GM21360 (cell line): Measurements from ENCODE around the gene AP1AR.
A peak's percentile ranks its signal among the peaks of the same experiment; 100 is the strongest.

Source experiments
- ATAC-seq: cut with Tn5 transposase; IDR thresholded peaks from one replicate; pipeline ENCODE4 v1.9.1; 2021; ENCODE audit warnings: mild to moderate bottlenecking, moderate library complexity; ENCODE audit not compliant: unreplicated experiment

AP1AR gene

DNA sequence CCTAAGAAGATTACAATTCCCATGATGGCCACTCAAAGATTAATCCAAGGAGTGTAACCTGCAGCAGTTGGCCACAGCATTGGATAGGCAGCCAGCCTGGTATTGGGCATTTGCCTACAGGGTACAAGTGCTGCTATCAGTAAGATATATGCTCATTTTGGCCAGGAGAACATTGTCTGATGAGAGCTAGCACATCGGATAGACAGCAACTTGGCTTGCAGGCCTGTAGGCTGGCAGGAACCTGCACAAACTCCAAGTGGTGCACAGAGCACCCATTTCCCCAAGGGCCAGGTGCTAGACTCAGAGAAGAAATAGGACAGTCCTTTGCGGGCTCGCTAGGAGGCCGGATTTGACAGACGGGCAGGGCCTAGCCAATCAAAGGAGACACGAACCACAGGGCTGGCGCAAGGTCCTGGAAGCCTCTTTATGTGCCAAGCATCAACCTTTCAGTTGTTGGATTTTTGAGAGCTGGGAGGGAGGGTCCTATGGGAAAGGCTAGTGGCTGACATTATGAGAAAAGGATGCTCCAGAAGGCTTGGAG, 11.7 kb upstream of the AP1AR start:
- ATAC-seq, result no peak

- ATAC-seq, result no peak
These were observed 9.2 kb upstream of the AP1AR start for GRCh38 chr4:112222219-112222955.

GRCh38 chr4:112225157-112225556, 6.4 kb upstream of the AP1AR start:
- ATAC-seq, result no peak

- peak; percentile 84 for ATAC-seq
These were observed 458 bp upstream of the AP1AR start for GRCh38 chr4:112230879-112231778.

GRCh38 chr4:112234952-112235609, 3.5 kb downstream of the AP1AR start:
- no peak for ATAC-seq

- ATAC-seq, result no peak
These were observed 4.5 kb downstream of the AP1AR start for GRCh38 chr4:112236040-112236439.

DNA sequence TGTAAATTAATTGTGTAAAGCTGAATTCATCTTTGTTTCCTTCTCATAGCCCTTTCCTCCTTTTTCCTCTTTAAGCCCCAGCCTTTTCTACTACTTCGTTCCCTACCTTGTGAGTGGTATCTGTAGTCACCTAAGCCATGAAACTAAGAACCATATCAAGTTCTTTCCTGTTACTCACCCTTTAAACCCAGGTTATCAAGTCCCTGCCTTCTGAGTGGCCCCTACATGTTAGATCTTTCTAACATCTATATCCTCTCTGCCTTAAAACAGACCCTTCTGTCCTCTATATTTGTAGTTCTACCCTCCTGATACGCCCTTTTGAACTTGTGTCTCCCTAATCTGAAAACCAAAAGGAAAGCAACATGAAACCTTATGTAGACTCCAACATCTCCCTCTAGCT, 7.2 kb downstream of the AP1AR start:
- ATAC-seq, result no peak

DNA sequence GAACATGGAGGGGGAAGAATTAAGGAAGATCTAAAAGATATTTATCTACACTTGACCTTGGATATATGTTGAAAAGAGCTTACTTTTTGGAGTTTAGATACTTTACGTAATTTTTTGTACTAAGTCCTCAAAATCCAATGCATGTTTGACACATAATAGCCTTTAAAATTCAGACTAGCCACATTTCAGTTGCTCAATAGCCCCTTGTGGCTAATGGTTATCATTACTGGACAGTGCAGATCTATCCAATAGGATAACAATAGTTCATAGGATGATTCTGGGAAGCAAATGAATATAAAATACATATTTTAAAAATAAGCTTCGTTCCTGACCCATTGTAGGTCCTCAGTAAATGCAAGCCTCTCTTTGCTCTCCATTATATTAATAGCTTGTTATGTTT, 13.8 kb downstream of the AP1AR start:
- no peak for ATAC-seq

DNA sequence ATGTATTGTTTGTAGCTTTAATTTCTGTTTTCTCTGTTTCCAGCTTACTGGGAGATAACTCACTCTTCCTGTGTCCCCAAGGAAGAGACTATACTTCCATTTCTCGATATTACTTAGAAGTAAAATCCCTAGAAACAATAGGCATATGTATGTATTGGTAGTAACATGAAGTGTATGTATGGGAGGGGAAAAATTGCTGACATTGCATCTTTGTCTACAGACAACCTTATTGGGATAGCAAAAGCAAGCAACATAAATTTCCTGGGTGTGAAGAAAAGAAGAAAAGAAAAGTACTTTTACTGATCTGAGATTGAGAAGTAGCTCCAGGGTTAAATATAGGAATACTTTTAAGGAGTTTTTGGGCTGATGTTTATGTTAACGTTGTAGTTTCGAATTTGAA, 15.4 kb downstream of the AP1AR start:
- no peak for ATAC-seq

DNA sequence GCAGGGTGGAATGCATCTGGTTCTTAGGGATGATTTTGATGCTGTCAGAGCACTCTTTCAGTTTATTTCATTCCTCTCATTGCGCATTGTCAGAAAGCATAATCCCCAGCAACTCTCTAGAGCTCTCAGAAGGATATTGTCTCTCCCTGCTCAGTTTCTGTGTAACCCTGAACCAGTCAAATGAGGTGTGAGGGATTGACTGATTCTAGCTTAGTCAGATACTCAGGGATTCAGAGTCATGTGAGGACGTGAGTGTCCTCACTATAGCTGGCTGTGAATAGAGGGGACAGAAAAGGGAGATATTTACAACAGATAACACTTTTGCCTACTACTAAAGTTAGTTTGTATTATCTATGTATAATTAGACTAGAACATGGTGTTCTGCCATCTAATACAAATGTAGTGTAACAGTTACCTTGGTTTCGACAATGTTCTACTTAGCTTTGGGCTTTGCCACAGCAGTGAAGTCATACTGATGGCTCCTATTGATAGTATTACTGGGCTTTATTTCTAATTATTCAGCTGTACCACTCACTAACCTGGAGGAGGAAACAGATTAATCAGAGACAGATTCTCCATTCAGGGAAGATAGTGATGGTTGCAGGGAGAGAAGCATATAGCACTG, 19.5 kb downstream of the AP1AR start:
- no peak for ATAC-seq

- no peak for ATAC-seq
These were observed 20.6 kb downstream of the AP1AR start for GRCh38 chr4:112252234-112252633.

GRCh38 chr4:112253382-112254000, 21.9 kb downstream of the AP1AR start:
- peak; percentile 88 for ATAC-seq

GRCh38 chr4:112257098-112257497, 25.5 kb downstream of the AP1AR start:
- no peak for ATAC-seq

GRCh38 chr4:112266823-112267222, 35.2 kb downstream of the AP1AR start:
- ATAC-seq, result no peak

GRCh38 chr4:112270051-112270450, 38.5 kb downstream of the AP1AR start:
- ATAC-seq, result no peak

DNA sequence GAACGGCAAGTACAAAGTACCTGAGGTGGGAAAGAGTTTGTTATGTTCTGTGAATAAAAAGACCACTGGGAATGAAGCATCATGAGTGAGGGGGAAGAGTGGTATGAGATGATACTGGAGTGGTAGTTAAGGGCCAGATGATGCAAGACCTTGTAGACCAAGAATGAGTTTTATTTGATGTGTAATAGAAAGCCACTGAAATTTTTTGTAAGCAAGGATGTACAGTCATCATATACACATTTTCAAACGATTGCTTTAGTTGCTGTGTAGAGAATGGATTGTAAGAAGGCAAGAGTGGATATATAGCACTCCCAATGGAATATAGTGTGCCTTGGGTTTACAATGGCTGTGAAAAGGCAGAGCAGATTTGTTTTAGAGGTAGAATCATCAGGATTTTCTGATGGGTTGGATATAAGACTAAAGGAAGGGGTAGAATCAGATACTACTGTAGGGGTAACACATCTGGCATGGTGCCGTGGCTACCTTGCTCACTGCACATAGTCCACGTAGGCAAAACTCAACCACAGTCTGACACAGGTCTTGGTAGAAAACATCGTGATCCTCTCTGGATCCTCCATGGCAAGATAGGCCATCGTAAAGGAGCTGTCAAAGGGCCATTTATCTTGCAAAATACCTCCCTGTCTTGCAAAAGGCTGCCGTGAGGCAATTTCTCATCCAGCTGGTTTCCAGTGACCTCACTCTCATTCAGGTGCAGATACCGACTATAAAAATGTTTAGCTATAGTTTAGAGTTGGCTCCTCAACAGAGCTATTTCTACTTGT, 39.2 kb downstream of the AP1AR start:
- ATAC-seq, result no peak

DNA sequence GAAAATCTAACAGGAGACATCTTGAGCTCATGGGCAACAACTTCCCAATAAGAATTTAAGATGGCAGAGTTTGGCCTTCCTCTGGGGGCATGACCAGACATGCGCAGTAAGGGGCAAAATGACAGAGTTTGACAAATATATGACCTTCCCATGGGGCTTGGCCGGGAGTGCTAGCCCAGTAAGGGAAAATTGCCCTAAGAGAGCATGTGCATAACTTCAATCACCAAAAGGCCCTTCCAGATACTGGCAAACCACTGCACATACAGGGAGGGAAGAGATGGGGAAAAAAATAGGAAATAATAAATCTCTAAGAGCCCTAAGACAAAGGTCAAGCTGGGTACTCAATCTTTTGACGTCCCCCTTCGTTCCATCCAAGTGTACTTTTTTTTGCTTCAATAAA, 40.7 kb downstream of the AP1AR start:
- ATAC-seq, result no peak

- ATAC-seq, result no peak
These were observed 43.4 kb downstream of the AP1AR start for GRCh38 chr4:112274959-112275358.

DNA sequence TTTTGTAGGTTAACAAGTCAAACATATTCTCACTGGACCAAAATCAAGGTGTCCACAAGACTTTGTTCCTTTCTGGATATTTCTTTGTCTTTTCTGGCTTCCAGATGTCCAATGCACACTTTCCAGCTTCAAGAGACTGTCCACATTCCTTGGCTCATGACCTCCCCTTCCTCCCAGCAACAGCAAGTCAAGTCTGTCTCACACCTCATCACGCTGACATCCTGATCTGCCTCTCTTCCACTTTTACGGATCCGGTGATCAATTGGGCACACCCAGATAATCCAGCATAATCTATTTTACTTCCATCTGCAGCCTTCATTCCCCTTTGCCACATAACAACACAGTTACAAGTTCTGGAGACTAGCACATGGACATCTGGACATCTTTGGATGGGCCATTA, 44.5 kb downstream of the AP1AR start:
- no peak for ATAC-seq

- no peak for ATAC-seq
These were observed 45.6 kb downstream of the AP1AR start for GRCh38 chr4:112277220-112277619.
